ENCODE measurements around the gene NHLRC3.
A peak's percentile ranks its signal among the peaks of the same experiment; 100 is the strongest.

Gene NHLRC3

GRCh38 chr13:39032150-39032549, 6.1 kb upstream of the NHLRC3 start:
- H3K4me3 ChIP-seq (IDR thresholded peaks at IDR 0.05; ENCODE audit: insufficient read depth, low read depth, low read length): no peak overlapping the region
- H3K4me1 ChIP-seq (ENCODE audit: low read depth, poor library complexity, severe bottlenecking): peaks cover 21% of the 10 kb centered on the region

GRCh38 chr13:39034085-39034484, 4.2 kb upstream of the NHLRC3 start:
- Histone ChIP-seq H2AFZ (ENCODE audit: low read depth) (no peak overlapping the region), H3K79me2 (ENCODE audit: insufficient read depth, low read depth) (peaks cover 53% of the 10 kb centered on the region), H3K4me2 (peak overlapping the region; percentile 93), H3K9ac (no peak overlapping the region), H3K27me3 (ENCODE audit: insufficient read depth, low read depth) (no peaks in the 10 kb centered on the region), H3K4me3 (IDR thresholded peaks at IDR 0.05; ENCODE audit: insufficient read depth, low read depth, low read length) (no peak overlapping the region), H3K36me3 (ENCODE audit: insufficient read depth) (no peaks in the 10 kb centered on the region), H4K20me1 (ENCODE audit: insufficient read depth) (no peaks in the 10 kb centered on the region), H3K4me1 (ENCODE audit: low read depth, poor library complexity, severe bottlenecking) (peaks cover 23% of the 10 kb centered on the region), H3K27ac (no peak overlapping the region)
- no peak for TF ChIP-seq CTCF (conservative IDR thresholded peaks at IDR 0.05; ENCODE audit: low read depth, low read length)

More at GRCh38 chr13:39032150-39032549, 6.1 kb upstream of the NHLRC3 start:
- Histone ChIP-seq H2AFZ (ENCODE audit: low read depth) (no peak overlapping the region), H3K36me3 (ENCODE audit: insufficient read depth) (no peaks in the 10 kb centered on the region), H3K27me3 (ENCODE audit: insufficient read depth, low read depth) (no peaks in the 10 kb centered on the region), H3K9ac (no peak overlapping the region), H3K4me2 (no peak overlapping the region), H3K79me2 (ENCODE audit: insufficient read depth, low read depth) (peaks cover 50% of the 10 kb centered on the region), H3K27ac (no peak overlapping the region), H4K20me1 (ENCODE audit: insufficient read depth) (no peaks in the 10 kb centered on the region)
- TF ChIP-seq CTCF (conservative IDR thresholded peaks at IDR 0.05; ENCODE audit: low read depth, low read length): no peak

GRCh38 chr13:39035204-39035603, 3.1 kb upstream of the NHLRC3 start:
- H3K79me2 ChIP-seq (ENCODE audit: insufficient read depth, low read depth): peaks cover 58% of the 10 kb centered on the region
- H4K20me1 ChIP-seq (ENCODE audit: insufficient read depth): no peaks in the 10 kb centered on the region
- H3K27me3 ChIP-seq (ENCODE audit: insufficient read depth, low read depth): no peaks in the 10 kb centered on the region
- H3K27ac ChIP-seq: peak overlapping the region; percentile 89; the same call in 1 of the 2 replicates
- TF ChIP-seq CTCF (conservative IDR thresholded peaks at IDR 0.05; ENCODE audit: low read depth, low read length): no peak
- peaks cover 33% of the 10 kb centered on the region for H3K4me1 ChIP-seq (ENCODE audit: low read depth, poor library complexity, severe bottlenecking)
- H2AFZ ChIP-seq (ENCODE audit: low read depth): no peak overlapping the region
- H3K4me3 ChIP-seq (IDR thresholded peaks at IDR 0.05; ENCODE audit: insufficient read depth, low read depth, low read length): no peak overlapping the region
- peak overlapping the region; percentile 93 for H3K4me2 ChIP-seq
- no peaks in the 10 kb centered on the region for H3K36me3 ChIP-seq (ENCODE audit: insufficient read depth)
- H3K9ac ChIP-seq: peak overlapping the region; percentile 78; the same call in 1 of the 2 replicates

- no peak overlapping the region for H3K4me3 ChIP-seq (IDR thresholded peaks at IDR 0.05; ENCODE audit: insufficient read depth, low read depth, low read length)
- H3K36me3 ChIP-seq (ENCODE audit: insufficient read depth): no peaks in the 10 kb centered on the region
- peak overlapping the region; percentile 93 for H3K4me2 ChIP-seq
- no peaks in the 10 kb centered on the region for H4K20me1 ChIP-seq (ENCODE audit: insufficient read depth)
- peak overlapping the region; percentile 78 for H3K9ac ChIP-seq
- peaks cover 39% of the 10 kb centered on the region for H3K4me1 ChIP-seq (ENCODE audit: low read depth, poor library complexity, severe bottlenecking)
- H3K79me2 ChIP-seq (ENCODE audit: insufficient read depth, low read depth): peaks cover 58% of the 10 kb centered on the region
- H3K27me3 ChIP-seq (ENCODE audit: insufficient read depth, low read depth): no peaks in the 10 kb centered on the region
- TF ChIP-seq CTCF (conservative IDR thresholded peaks at IDR 0.05; ENCODE audit: low read depth, low read length): no peak
- H2AFZ ChIP-seq (ENCODE audit: low read depth): no peak overlapping the region
- peak overlapping the region; percentile 89 for H3K27ac ChIP-seq
Measured at GRCh38 chr13:39035799-39036198, 2.5 kb upstream of the NHLRC3 start.

Data from KMS-11 (cell line).